Right ventricle myocardium inferior (tissue), 1 donor: ENCODE results near the gene SPRED3. TPM values are rescaled to one million over a fixed set of nuclear protein-coding genes. Genes with fewer than 3 reads are reported as not detected.

Experiments
- ATAC-seq: fragments of 200-7000 bp; cut with Tn5 transposase; one replicate; pipeline ENCODE4 v1.9.1; 2020; ENCODE audit warnings: mild to moderate bottlenecking, moderate library complexity
- DNase-seq: peaks from one replicate; pipeline ENCODE4 v3.0.0; 2021; ENCODE audit errors: missing footprints
- intact Hi-C: fragments of 100-400 bp; cut with DNase I; formaldehyde crosslinking; loops from one replicate; pipeline ENCODE4 v1.11.0; 2022
- total RNA-seq: library from RNA; stranded (reverse); fragmentation: NEBNext Ultra II Directional; extraction: Animal tissue kit (Norgen Biotek cat#: 25700); gene quantifications from one replicate; pipeline ENCODE4 v1.2.1, GENCODE V29; 2021
- donor health status: DM: no; HTN: yes; CAD: no; lungs with severe emphysema.

Gene SPRED3
- total RNA-seq, 1 donor from 2014 or later: 0.16 TPM

GRCh38 chr19:38387550-38388348, 748 bp upstream of the SPRED3 start, which contains the start of gene GGN:
Gene GGN (minus strand): TSS chr19:38388034. CDS start chr19:38387261, 773 bp downstream.
- peak; percentile 75 for ATAC-seq
- intact Hi-C loops: no loop called here
- DNase-seq: peak; percentile 85

- ATAC-seq: no peak
- intact Hi-C loops: no loop called here
- DNase-seq: no peak
Measured at GRCh38 chr19:38389101-38389925, 816 bp downstream of the SPRED3 start.

- DNase-seq: no peak
- no peak for ATAC-seq
- intact Hi-C loops: no loop called here
Measured at GRCh38 chr19:38389957-38390924, 1.7 kb downstream of the SPRED3 start.

GRCh38 chr19:38391911-38392464, 3.5 kb downstream of the SPRED3 start:
- DNase-seq (no peak), ATAC-seq (no peak)
- intact Hi-C loops: no loop called here

- ATAC-seq (no peak), DNase-seq (no peak)
- intact Hi-C loops: no loop called here
Measured at GRCh38 chr19:38392707-38393308, 4.3 kb downstream of the SPRED3 start.

- ATAC-seq (no peak), DNase-seq (no peak)
- intact Hi-C loops: no loop called here
Measured at GRCh38 chr19:38394488-38394887, 6.0 kb downstream of the SPRED3 start.

GRCh38 chr19:38395381-38396114, 7.1 kb downstream of the SPRED3 start:
- DNase-seq (peak; percentile 59), ATAC-seq (no peak)
- intact Hi-C loops: no loop called here

GRCh38 chr19:38399081-38399480, 10.6 kb downstream of the SPRED3 start:
- DNase-seq (no peak), ATAC-seq (no peak)
- intact Hi-C loops: no loop called here

- no peak for DNase-seq
- ATAC-seq: no peak
- intact Hi-C loops: no loop called here
Measured at GRCh38 chr19:38399537-38399936, 11.0 kb downstream of the SPRED3 start.

- DNase-seq (peak; percentile 18), ATAC-seq (no peak)
- intact Hi-C loops: no loop called here
Measured at GRCh38 chr19:38400361-38400760, 11.9 kb downstream of the SPRED3 start.

- DNase-seq: no peak
- no peak for ATAC-seq
- intact Hi-C loops: no loop called here
Measured at GRCh38 chr19:38401148-38401547, 12.7 kb downstream of the SPRED3 start.

- intact Hi-C loops: loop anchor here (2.0 kb wide), 3 partner anchors 28 to 528 kb away; partner anchors contain the start of genes MRPS12, PSMD8 and SARS2
- no peak for ATAC-seq
- DNase-seq: no peak
Measured at GRCh38 chr19:38402623-38402966, 14.1 kb downstream of the SPRED3 start.

GRCh38 chr19:38402967-38403674, 14.6 kb downstream of the SPRED3 start, which contains the start of gene FAM98C:
Gene FAM98C (plus strand): TSS chr19:38403093. CDS start chr19:38403154, 61 bp downstream.
- DNase-seq (peak; percentile 98), ATAC-seq (peak; percentile 99)
- intact Hi-C loops: loop anchor here (2.0 kb wide), 3 partner anchors 28 to 528 kb away; partner anchors contain the start of genes MRPS12, PSMD8 and SARS2

- ATAC-seq: no peak
- DNase-seq: peak; percentile 49
- intact Hi-C loops: no loop called here
Measured at GRCh38 chr19:38404858-38405257, 16.4 kb downstream of the SPRED3 start.

GRCh38 chr19:38405276-38405675, 16.8 kb downstream of the SPRED3 start:
- intact Hi-C loops: no loop called here
- DNase-seq (peak; percentile 52), ATAC-seq (no peak)

- intact Hi-C loops: no loop called here
- ATAC-seq (peak; percentile 59), DNase-seq (peak; percentile 66)
Measured at GRCh38 chr19:38409631-38410133, 21.2 kb downstream of the SPRED3 start.
